Thymus (tissue), 11 donors: Measurements from ENCODE around the gene BLACAT1. TPM values are rescaled to one million over a fixed set of nuclear protein-coding genes. Genes with fewer than 3 reads are reported as not detected.
"Not testable (repeated sequence)": the region's sequence is repeated elsewhere in the genome, so short reads cannot be mapped to it uniquely, and the experiment has no call there.

Experiments
- DNase-seq, 9 donors: peaks; one replicate each; pipeline ENCODE4 v3.0.0-alpha.2; 2013; ENCODE audit warnings: low spot score in 9 of 9, low read depth in 6 of 9, missing footprints in 1 of 9
- H3K27ac ChIP-seq, 2 donors: one replicate each; pipeline ENCODE4 v1.5.1; 2013; ENCODE audit warnings: control low read depth in 1 of 2, low read depth in 1 of 2, low read length in 1 of 2, mild to moderate bottlenecking in 1 of 2, moderate library complexity in 1 of 2
- H3K27me3 ChIP-seq, 2 donors: one replicate each; pipeline ENCODE4 v1.5.1; 2013; ENCODE audit warnings: low read length in 1 of 2; ENCODE audit not compliant: control insufficient read depth in 2 of 2, insufficient read depth in 1 of 2
- H3K36me3 ChIP-seq, 2 donors: one replicate each; pipeline ENCODE4 v1.5.1; 2013; ENCODE audit warnings: low read length in 1 of 2, mild to moderate bottlenecking in 1 of 2, moderate library complexity in 1 of 2; ENCODE audit not compliant: control insufficient read depth in 2 of 2, insufficient read depth in 2 of 2
- H3K4me1 ChIP-seq, 2 donors: one replicate each; pipeline ENCODE4 v1.5.1; 2013; ENCODE audit warnings: low read length in 2 of 2; ENCODE audit not compliant: control insufficient read depth in 2 of 2, insufficient read depth in 2 of 2
- H3K4me3 ChIP-seq, 2 donors: one replicate each; pipeline ENCODE4 v1.5.1; 2013; ENCODE audit warnings: low read length in 2 of 2, control low read depth in 1 of 2, mild to moderate bottlenecking in 1 of 2
- H3K9me3 ChIP-seq, 2 donors: one replicate each; pipeline ENCODE4 v1.5.1; 2013; ENCODE audit warnings: low read length in 1 of 2, mild to moderate bottlenecking in 1 of 2; ENCODE audit not compliant: control insufficient read depth in 2 of 2, insufficient read depth in 1 of 2
- WGBS: extraction: QIAGEN DNeasy Blood & Tissue Kit; methylation state at CpG from one replicate; pipeline ENCODE4 v1.1.7; 2013; 5-methylcytosine and 5-hydroxymethylcytosine counted together
- polyA plus RNA-seq: library from polyadenylated mRNA; stranded (reverse); fragments of 200-250 nt; gene quantifications from one replicate; pipeline ENCODE4 v1.2.3, GENCODE V29; 2013
- total RNA-seq: library from RNA; stranded (reverse); fragments of 120-200 nt; gene quantifications from one replicate; pipeline ENCODE4 v1.2.4, GENCODE V29; 2013
- donor health status: healthy.

Gene BLACAT1
- total and polyA plus RNA-seq, 2 donors, result 0.05 to 0.14 TPM

DNA sequence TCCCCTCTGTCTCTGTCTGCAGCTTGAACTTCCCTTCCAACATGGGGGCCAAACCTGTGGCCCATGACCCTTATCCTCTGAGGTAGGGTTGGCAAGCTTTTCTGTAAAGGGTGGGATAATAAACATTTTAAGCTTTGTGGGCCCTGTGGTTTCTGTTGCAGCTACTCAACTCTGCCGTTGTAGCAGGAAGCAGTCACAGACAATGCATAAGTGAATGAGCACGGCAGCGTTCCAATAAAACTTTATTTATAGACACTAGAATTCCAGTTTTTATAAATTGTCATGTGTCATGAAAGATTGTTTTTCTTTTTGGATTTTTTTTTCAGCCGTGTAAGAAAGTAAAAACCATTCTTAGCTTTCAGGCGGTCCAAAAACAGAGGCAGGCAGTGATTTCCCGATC, 30.4 kb upstream of the BLACAT1 start:
- H3K9me3 ChIP-seq, result no peaks in the 10 kb centered on the region
- H3K4me1 ChIP-seq, result peaks cover 0 to 10% of the 10 kb centered on the region in 2 donors
- H3K4me3 ChIP-seq, result no peak overlapping the region
- no peak overlapping the region for H3K27ac ChIP-seq
- 88% methylated on average over 6 of the region's 6 CpGs for WGBS
- no peaks in the 10 kb centered on the region for H3K36me3 ChIP-seq
- H3K27me3 ChIP-seq, result peaks cover 12 to 66% of the 10 kb centered on the region in 2 donors
- DNase-seq, result no peak

DNA sequence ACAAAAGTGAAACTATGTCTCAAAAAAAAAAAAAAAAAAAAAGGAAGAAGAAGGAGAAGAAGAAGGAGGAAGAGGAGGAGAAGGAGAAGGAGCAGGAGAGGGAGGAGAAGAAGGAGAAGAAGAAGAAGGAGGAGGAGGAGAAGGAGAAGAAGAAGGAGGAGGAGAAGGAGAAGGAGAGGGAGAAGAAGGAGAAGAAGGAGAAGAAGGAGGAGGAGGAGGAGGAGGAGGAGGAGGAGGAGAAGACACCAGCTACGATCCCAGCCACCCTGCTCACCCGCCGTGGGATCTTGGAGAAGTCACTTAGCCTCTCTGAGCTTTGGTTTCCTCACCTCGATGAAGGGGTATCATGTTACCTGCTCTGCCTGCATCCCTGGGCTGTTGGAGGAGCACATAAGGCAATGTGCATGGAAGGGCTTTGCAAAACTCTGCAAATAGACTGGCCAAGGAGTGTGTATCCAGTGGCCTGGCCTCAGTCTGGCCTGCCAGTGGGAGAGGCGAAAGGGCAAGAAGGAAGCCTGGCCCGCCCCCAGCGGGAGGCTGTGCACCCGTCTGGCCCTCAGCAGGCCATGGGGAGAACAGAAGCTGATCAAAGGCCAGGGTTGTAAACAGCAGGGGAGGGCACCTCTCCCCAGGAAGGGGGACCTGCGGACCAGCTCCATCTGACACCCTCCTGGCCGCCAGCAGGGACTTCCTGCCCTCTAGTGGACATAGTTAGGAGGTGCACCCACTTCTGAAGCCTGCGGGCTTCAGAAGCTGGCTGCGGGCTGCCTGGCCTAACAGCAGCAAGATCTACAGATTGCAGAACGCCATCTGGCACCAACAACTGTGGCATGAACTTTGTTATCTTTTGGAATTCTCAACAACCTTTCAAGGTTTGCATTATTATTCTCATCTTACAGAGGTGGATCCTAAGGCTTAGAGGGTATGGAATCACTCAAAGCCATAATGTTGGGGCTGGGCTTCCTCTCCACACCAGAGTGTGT, 29.4 kb upstream of the BLACAT1 start:
- H3K36me3 ChIP-seq, result no peaks in the 10 kb centered on the region
- H3K9me3 ChIP-seq, result no peaks in the 10 kb centered on the region
- no peak overlapping the region for H3K27ac ChIP-seq
- peaks cover 12 to 67% of the 10 kb centered on the region in 2 donors for H3K27me3 ChIP-seq
- no peak overlapping the region for H3K4me3 ChIP-seq
- 30% methylated on average over 13 of the region's 13 CpGs for WGBS
- peak; percentile 38 to 83 (median 52) for DNase-seq
- peaks cover 0 to 14% of the 10 kb centered on the region in 2 donors for H3K4me1 ChIP-seq

DNA sequence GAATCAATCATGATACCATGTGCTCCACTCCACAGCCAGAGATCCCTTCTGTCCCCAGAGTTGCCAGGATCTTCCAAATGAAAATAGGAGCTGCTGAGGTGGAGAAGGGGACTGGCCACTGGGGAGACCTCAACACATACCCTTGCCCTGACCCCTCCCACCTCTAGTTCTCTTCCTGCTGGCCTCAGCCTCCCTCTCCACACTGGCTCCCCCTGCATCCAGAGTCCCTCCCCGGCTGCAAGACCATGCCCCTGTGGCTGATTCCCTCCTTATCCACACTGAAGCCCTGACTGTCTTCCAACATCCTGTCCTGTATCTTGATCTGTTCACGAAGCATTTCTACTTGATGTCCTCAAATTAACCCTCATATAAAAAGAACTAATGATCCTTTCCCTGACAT, 27.5 kb upstream of the BLACAT1 start:
- WGBS, result 59% methylated on average over 2 of the region's 2 CpGs
- DNase-seq, result no peak
- H3K36me3 ChIP-seq, result no peaks in the 10 kb centered on the region
- H3K4me1 ChIP-seq, result peaks cover 0 to 16% of the 10 kb centered on the region in 2 donors
- no peaks in the 10 kb centered on the region for H3K9me3 ChIP-seq
- H3K27ac ChIP-seq, result no peak overlapping the region
- H3K27me3 ChIP-seq, result peaks cover 11 to 56% of the 10 kb centered on the region in 2 donors
- H3K4me3 ChIP-seq, result no peak overlapping the region

DNA sequence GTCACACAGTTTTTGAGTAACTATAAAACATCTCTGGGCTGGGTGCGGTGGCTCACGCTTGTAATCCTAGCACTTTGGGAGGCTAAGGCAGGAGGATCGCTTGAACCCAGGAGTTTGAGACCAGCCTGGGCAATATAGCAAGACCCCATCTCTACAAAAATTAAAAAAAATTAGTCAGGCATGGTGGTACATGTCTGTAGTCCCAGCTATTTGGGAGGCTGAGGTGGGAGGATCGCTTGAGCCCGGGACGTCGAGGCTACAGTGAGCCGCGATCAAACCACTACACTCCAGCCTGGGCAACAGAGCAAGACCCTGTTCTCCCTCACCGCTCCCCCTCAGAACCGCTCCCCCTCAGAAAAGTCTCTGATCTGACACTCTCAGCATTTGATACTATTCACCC, 26.7 kb upstream of the BLACAT1 start:
- not testable (repeated sequence) for H3K9me3 ChIP-seq, H3K36me3 ChIP-seq, H3K4me3 ChIP-seq, DNase-seq, H3K27ac ChIP-seq
- Histone ChIP-seq H3K4me1 (peaks cover 0 to 16% of the 10 kb centered on the region in 2 donors), H3K27me3 (peaks cover 11 to 54% of the 10 kb centered on the region in 2 donors)
- 98% methylated on average over 11 of the region's 11 CpGs for WGBS

DNA sequence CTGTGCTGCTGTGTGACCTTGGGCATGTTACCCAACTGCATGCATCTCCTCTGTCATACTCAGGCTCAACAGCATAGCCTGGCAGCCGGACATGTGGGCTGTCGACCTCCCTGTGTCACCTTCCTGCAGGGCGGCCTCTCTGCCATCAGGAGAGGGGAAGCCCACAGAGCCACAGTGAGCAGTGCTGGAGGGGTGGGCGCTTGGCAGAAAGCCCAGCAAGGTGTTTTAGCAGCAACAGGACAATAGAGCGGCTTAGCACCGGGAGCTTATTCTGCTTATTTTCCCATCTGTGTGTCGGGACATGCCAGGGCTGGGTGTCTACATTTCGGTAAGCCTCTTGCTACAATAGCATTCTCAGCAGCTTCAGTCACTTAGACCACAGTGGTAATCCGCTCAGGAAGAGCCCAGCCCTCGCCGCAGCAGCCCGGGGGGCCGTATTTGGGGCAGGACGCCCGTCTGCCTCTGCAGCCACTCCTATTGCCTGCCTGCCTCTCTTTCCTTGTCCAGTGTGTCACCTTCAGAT, 25.8 kb upstream of the BLACAT1 start:
- Histone ChIP-seq H3K36me3 (no peaks in the 10 kb centered on the region), H3K27me3 (peaks cover 12 to 55% of the 10 kb centered on the region in 2 donors), H3K27ac (no peak overlapping the region), H3K4me1 (peaks cover 0 to 16% of the 10 kb centered on the region in 2 donors), H3K4me3 (no peak overlapping the region), H3K9me3 (no peaks in the 10 kb centered on the region)
- no peak for DNase-seq
- 46% methylated on average over 15 of the region's 15 CpGs for WGBS

DNA sequence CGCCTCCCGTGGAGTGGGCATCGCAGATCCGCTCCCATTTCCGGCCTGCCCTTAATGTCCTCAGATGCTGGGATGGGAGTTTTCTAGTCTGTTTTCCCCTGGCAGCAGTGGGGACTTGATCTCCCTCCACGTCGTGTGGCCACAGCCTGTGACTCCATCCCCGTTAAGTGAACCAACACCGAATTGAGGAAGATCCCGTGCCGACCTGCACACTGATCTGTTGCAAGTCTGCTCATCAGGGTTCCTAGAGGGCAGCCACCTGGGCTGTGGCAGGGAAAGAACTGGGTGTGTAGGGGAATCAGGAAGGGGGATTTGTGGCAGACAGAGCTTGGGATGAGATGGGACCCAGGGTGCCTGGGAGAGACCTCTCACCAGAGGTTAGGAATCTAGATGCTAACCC, 25.4 kb upstream of the BLACAT1 start:
- H3K27me3 ChIP-seq, result peaks cover 12 to 57% of the 10 kb centered on the region in 2 donors
- no peaks in the 10 kb centered on the region for H3K36me3 ChIP-seq
- 53% methylated on average over 11 of the region's 11 CpGs for WGBS
- H3K4me3 ChIP-seq, result no peak overlapping the region
- H3K9me3 ChIP-seq, result no peaks in the 10 kb centered on the region
- DNase-seq, result no peak
- peak overlapping the region in 1 of 2 donors; percentile 43 for H3K27ac ChIP-seq
- H3K4me1 ChIP-seq, result peaks cover 0 to 16% of the 10 kb centered on the region in 2 donors

DNA sequence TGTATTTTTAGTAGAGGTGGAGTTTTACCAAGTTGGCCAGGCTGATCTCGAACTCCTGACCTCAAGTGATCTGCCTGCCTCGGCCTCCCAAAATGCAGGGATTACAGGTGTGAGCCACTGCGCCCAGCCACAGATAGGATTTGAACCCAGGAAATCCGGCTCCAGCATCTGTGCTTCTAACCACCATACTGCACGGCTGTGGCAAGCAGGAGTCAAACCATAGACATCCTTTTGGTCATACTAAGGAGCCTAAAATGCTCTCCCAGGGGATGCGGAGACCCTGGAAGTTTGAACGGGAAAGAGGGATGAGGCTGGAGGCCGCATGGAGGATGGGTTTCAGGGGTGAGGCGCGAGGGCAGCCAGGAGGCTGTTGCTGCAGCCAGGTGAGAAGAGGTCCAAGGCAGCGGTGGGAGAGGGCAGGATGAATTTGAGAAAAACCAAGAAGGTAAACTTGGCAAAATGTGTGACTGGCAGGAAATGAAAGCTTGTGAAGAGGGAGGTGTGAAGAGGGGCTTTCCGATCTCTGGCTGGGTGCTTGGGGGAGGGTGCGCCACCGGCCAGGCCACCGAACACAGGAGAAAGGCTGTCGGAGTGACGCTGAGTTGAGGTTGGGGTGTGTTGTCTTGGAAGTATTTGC, 24.6 kb upstream of the BLACAT1 start:
- Histone ChIP-seq H3K27me3 (peaks cover 12 to 54% of the 10 kb centered on the region in 2 donors), H3K9me3 (no peaks in the 10 kb centered on the region), H3K36me3 (no peaks in the 10 kb centered on the region), H3K27ac (no peak overlapping the region), H3K4me1 (peaks cover 0 to 13% of the 10 kb centered on the region in 2 donors), H3K4me3 (no peak overlapping the region)
- 57% methylated on average over 17 of the region's 17 CpGs for WGBS
- DNase-seq, result peak in 1 of 9 donors; percentile 23

DNA sequence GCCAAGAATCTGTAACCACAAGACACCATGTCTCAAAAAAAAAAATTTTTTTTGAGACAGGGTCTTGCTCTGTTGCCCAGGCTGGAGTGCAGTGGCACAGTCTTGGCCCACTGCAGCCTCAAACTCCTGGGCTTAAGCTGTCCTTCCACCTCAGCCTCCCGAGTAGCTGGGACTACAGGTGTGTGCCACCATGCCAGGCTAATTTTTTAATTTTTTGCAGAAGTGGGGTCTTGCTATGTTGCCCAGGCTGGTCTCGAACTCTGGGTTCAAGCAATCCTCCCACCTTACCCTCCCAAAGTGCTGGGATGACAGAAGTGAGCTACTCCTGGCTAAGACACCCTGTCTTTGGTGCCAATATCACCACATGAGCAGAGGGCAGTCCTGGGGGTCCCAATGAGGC, 23.1 kb upstream of the BLACAT1 start:
- H3K4me1 ChIP-seq, DNase-seq, H3K27ac ChIP-seq, H3K9me3 ChIP-seq, H3K36me3 ChIP-seq, H3K4me3 ChIP-seq: not testable (repeated sequence)
- WGBS, result 90% methylated on average over 2 of the region's 2 CpGs
- H3K27me3 ChIP-seq, result peaks cover 12 to 43% of the 10 kb centered on the region in 2 donors

DNA sequence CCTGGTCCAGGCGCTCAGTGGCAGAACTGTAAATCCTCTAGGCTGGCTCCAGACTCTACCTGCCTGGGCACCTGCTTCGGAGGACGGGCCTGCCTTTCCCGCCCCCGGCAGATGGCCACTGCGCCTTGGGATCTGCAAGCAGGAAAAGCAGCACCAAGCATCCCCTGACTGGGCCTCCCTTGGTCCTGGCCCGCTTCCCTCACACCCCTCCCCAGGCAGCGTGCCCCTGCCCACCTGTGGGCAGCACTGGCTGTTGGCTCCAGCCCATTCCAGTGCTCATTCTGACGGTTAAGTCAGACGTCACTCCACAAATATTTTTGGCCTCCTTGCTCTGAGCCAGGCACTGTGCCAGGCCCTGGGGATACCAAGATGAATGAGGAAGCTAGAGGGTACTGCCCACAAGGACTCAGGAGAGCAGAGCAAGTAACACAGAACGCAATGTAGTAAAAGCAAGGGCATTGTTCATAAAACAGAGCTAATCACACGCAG, 22.0 kb upstream of the BLACAT1 start:
- Histone ChIP-seq H3K4me1 (peaks cover 0 to 10% of the 10 kb centered on the region in 2 donors), H3K27ac (no peak overlapping the region), H3K36me3 (no peaks in the 10 kb centered on the region), H3K9me3 (peaks cover 0 to 2% of the 10 kb centered on the region in 2 donors), H3K27me3 (peaks cover 10 to 37% of the 10 kb centered on the region in 2 donors), H3K4me3 (no peak overlapping the region)
- no peak for DNase-seq
- WGBS, result 90% methylated on average over 12 of the region's 12 CpGs
